ENCODE data around the gene FYCO1.

FYCO1 gene

GRCh38 chr3:45947361-45947760 lies 48.3 kb downstream of the FYCO1 start:
- H3K36me3 ChIP-seq (ENCODE audit: control insufficient read depth, insufficient read depth, low read length) = peaks cover 13% of the 10 kb centered on the region
- no peak for DNase-seq (ENCODE audit: extremely low read depth, insufficient read length)

GRCh38 chr3:45946875-45947274 lies 48.7 kb downstream of the FYCO1 start:
- TF ChIP-seq CTCF (IDR thresholded peaks at IDR 0.05; ENCODE audit: insufficient read depth, low read length, poor library complexity, severe bottlenecking) = no peak
- peaks cover 13% of the 10 kb centered on the region for H3K36me3 ChIP-seq (ENCODE audit: control insufficient read depth, insufficient read depth, low read length)

More at GRCh38 chr3:45947361-45947760, 48.3 kb downstream of the FYCO1 start:
- Histone ChIP-seq H3K4me3 (replicated peaks; ENCODE audit: low read depth, low read length) (no peak overlapping the region), H3K27me3 (replicated peaks; ENCODE audit: control insufficient read depth, insufficient read depth, low read length) (no peaks in the 10 kb centered on the region)
- no peak for TF ChIP-seq CTCF (IDR thresholded peaks at IDR 0.05; ENCODE audit: insufficient read depth, low read length, poor library complexity, severe bottlenecking)

GRCh38 chr3:45946307-45946706 lies 49.3 kb downstream of the FYCO1 start:
- no peak for TF ChIP-seq CTCF (IDR thresholded peaks at IDR 0.05; ENCODE audit: insufficient read depth, low read length, poor library complexity, severe bottlenecking)
- H3K36me3 ChIP-seq (ENCODE audit: control insufficient read depth, insufficient read depth, low read length) = peaks cover 12% of the 10 kb centered on the region
- DNase-seq (ENCODE audit: extremely low read depth, insufficient read length) = no peak
- no peak overlapping the region for H3K4me3 ChIP-seq (replicated peaks; ENCODE audit: low read depth, low read length)
- no peaks in the 10 kb centered on the region for H3K27me3 ChIP-seq (replicated peaks; ENCODE audit: control insufficient read depth, insufficient read depth, low read length)

More at GRCh38 chr3:45946875-45947274, 48.7 kb downstream of the FYCO1 start:
- H3K27me3 ChIP-seq (replicated peaks; ENCODE audit: control insufficient read depth, insufficient read depth, low read length) = no peaks in the 10 kb centered on the region
- no peak overlapping the region for H3K4me3 ChIP-seq (replicated peaks; ENCODE audit: low read depth, low read length)
- DNase-seq (ENCODE audit: extremely low read depth, insufficient read length) = no peak

GRCh38 chr3:45944830-45945620 lies 50.6 kb downstream of the FYCO1 start:
- Histone ChIP-seq H3K27me3 (replicated peaks; ENCODE audit: control insufficient read depth, insufficient read depth, low read length) (no peaks in the 10 kb centered on the region), H3K36me3 (ENCODE audit: control insufficient read depth, insufficient read depth, low read length) (peaks cover 10% of the 10 kb centered on the region)
- no peak for DNase-seq (ENCODE audit: extremely low read depth, insufficient read length)

GRCh38 chr3:45943207-45943846 lies 52.3 kb downstream of the FYCO1 start, which contains the start of gene CXCR6:
CXCR6 (plus strand) TSS chr3:45943464; CDS start chr3:45946482, 3,018 bp downstream.
- Histone ChIP-seq H3K36me3 (ENCODE audit: control insufficient read depth, insufficient read depth, low read length) (peaks cover 6% of the 10 kb centered on the region; the same call in 1 of the 2 replicates), H3K4me3 (replicated peaks; ENCODE audit: low read depth, low read length) (no peak within 1 kb of the TSS), H3K27me3 (replicated peaks; ENCODE audit: control insufficient read depth, insufficient read depth, low read length) (no peaks in the 10 kb centered on the region)
- no peak for TF ChIP-seq CTCF (IDR thresholded peaks at IDR 0.05; ENCODE audit: insufficient read depth, low read length, poor library complexity, severe bottlenecking)
- DNase-seq (ENCODE audit: extremely low read depth, insufficient read length) = no peak

More at GRCh38 chr3:45944830-45945620, 50.6 kb downstream of the FYCO1 start:
- H3K4me3 ChIP-seq (replicated peaks; ENCODE audit: low read depth, low read length) = no peak overlapping the region
- no peak for TF ChIP-seq CTCF (IDR thresholded peaks at IDR 0.05; ENCODE audit: insufficient read depth, low read length, poor library complexity, severe bottlenecking)
